GM23248 (cell line): ENCODE data around the gene RELN.

Experiments used
- EZH2 ChIP-seq: fragments of 200-600 bp; sonication (generic); IDR thresholded peaks from 2 replicates; pipeline ENCODE4 v1.6.1; 2018; ENCODE audit warnings: antibody characterized with exemption, mild to moderate bottlenecking; ENCODE audit not compliant: insufficient read depth, poor library complexity, severe bottlenecking
- EZH2phosphoT487 ChIP-seq: fragments of 200-600 bp; sonication (generic); IDR thresholded peaks from 2 replicates; pipeline ENCODE4 v1.6.1; 2018; ENCODE audit warnings: antibody characterized with exemption, moderate library complexity, mild to moderate bottlenecking, low read depth; ENCODE audit not compliant: insufficient read depth

GRCh38 chr7:103504505-103505135 is 484.8 kb downstream of the RELN start:
- no peak for TF ChIP-seq EZH2phosphoT487
- TF ChIP-seq EZH2 = no peak
